Hematopoietic multipotent progenitor cell treated with erythropoietin and hydrocortisone succinate and interleukin-3 and kit ligand, for 4 days (in vitro differentiated cells): ENCODE measurements around the gene HDAC4.

Experiments
- DNase-seq: peaks from one replicate; pipeline ENCODE4 v3.0.0-alpha.2; 2015

The HDAC4 gene

DNA sequence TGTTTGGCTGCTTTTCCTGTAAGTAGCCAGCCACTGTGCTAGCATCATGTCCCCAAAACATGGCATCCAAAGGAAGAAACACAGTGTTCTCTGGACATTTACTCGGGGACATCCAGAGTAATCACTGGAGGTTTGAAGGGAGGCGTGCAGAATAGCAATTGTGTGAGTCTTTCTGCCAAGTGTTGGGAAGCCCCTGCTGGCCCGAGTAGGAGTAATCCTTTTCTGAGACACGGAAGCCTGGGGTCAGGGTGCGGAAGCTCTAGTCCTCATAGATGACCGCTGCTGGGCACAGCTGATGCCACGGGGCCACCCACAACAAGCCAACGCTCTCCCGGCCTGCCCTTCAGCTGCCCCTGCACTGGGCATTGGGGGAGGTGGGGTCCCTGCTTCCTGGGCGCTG lies 24.8 kb upstream of the HDAC4 start:
- DNase-seq: no peak

DNA sequence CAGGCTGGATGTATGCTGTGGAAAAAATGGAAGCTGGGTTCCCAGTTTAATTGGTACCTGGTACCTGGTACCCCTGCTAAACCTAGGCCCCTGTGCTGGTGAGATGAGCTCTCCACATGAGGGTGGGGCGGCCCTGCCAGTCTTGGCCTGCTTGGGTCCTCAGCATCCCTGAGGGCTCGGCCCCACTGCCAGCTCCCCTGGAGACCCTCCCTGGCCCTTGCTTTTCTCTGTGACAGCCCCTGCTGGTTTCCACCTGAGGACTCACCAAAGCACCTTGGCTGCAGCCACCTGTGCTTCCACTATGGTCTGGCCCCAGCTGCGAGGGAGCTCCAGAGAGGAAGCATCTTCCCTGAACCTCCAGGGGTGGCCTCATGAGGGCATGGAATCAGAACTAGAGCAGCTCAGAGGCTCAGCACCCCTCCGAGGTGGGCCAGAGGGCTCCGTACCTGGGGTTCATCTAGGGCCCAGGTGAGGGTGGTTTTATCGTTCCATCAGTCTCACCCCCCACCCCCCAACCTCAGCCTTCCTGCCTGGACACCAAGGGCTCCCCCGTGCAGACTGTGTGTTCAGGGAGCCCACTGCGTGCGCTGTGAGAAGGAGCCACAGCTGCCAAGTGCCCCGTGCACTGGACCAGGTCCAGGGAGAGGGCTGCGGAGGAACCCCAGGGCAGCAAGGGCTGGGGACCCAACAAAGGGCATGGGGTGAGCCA lies 23.7 kb upstream of the HDAC4 start:
- DNase-seq: no peak

DNA sequence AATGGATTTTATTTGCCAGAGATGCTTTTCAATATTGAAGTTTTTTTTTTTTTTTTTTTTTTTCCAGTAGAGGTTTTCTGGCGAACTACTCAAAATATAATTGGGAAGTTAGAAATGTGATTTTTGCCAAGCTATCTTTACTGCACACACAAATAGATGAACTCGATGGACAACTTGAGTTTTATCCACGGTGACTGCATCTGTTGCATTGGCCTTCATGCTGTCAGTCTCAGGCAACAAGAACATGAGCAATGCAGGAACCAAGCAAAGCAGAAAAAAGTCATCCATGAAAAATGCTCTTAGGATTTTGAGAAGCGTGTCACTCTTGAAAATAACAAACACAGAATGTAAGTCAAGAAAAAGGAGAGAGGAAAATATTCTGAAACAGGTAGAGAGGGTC lies 22.7 kb upstream of the HDAC4 start:
- DNase-seq: no peak

DNA sequence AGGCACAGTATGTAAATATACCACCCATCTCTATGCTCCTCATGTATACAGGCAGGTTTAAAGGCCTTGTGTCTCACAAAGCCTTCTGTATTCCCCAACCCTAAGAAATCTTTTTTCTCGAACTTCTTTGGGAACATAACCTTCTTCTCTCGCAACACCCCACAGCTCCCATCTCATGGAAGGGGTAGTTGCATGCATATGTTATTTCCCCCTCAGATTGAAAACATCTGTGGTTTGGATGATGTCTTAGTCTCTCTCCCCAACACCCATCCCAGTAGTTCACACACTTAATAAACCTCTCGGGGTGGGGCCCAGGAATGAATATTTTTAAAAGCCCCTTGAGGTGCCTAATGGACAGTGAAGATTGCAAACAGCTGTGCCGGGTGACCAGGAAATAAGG lies 21.0 kb upstream of the HDAC4 start:
- DNase-seq: no peak

DNA sequence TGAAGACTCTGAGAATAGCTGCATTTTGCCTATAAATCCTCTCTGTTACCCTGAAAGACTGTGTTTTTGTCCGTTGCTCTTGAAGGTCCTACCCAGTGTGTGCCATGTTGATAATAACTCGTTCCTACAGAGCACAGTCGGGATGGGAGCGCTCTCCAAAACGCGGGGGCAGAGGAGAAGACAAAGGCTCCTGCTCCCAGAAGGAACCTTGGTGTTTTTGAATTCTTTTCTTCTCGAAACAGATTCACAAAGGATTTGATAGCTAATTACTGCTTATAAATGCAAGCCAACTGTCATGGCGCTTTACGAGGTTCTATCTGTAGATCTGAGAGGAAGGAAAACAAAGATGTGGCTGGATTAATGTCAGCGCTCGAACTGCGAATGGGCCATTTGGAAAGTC lies 19.3 kb upstream of the HDAC4 start:
- no peak for DNase-seq

DNA sequence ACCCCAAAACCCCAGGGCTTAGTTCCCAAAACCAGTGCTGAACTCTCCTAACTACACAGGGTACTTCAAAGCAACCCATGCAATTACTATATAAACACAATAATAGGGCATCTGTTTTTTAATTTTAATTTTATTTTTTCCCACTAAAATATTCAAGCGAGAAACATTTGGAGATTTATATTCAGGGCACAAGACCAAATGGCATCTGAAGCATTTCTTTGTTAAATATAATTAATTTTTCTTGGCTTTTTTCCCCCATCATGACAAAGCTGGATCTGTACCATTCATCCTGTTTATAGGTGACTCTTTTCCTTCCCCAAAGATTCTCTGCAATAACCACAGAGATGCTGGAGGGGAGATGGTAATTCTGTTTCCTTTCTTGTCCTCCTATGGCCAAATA lies 18.1 kb upstream of the HDAC4 start:
- DNase-seq: no peak

DNA sequence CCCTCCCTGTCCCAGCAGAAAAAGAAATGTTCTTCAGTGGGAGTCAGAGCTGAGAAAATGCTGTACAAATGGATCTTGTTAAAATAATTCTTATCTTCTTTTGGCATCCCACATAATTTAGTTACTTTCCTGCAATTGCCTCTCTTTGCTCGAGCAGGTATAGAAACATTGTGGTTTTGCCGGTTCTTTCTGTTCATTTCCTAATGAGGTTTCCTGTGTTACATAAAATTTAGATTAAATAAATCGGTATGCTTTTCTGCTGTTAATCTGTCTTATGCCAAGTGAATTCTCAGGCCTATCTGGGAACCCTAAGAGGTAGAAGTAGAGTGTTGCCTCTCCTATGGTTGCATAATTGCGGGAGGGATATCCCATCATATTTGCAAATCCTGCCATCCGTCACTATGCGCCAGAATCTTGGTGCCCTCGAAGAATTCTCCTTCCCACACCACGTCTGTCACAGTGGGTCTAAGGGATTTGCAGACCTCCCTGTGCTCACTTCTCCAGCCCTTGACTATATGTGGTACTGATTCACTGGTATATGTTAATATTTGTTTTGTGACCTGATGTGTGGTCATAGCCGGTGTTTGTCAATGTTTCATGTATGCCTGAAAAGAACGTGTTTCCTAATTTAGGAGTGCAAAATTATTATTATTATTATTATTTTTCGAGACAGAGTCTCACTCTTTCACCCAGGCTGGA lies 12.2 kb upstream of the HDAC4 start:
- no peak for DNase-seq

DNA sequence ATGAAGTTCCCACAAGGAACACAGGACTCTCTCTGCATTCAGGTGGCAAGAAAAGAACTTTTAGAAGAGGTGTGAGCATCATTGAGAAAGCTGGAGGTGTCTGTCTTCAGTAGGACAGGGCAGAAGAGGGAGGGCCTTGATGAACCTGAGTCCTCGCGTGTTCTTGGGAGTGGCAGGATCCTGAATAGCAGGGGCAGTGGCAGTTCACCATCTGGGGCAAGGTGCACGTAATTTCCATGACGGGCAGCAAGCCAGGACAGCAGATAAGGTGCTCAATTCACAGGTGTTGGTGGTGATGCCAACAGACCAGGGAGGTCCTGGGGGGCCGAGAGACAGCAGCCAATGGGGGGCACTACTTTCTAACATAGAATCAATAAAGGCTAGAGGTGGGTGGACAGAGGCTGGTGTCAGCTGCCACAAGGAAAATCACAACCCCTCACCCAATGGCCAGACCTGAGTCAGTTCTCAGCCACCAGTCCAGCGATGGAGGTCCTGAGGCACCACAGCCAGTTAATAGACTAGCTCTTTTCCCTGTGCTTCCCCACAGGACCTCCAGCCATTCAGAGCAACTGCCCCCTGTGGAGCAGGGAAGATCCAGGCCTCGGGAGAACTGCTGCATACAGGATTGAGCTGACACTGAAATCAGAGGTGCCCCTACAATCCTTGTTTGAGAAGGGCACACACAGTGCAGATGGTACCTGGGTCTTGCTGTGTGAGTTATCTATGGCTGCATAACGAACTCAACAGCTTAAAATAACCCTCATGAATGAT lies 10.9 kb upstream of the HDAC4 start:
- no peak for DNase-seq

DNA sequence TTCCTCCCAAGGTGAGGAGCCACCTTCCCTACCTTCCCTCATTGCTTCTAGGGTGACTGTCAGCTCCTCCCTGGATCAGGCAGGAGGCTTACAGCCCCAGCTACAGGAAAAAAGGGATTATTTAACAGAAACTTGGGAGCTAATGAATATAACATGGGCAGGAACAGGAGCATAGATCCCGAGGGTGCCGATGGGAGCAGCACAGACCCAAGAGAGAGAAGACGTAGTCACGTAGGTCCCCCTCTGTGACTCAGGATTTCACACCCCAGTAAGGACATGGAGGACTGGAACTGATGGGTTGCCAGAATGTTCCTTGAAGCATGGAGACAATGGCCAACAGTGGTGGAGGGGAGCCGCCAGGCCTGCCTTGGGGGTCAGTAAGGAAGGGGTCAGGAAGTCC lies 10.3 kb upstream of the HDAC4 start:
- no peak for DNase-seq

DNA sequence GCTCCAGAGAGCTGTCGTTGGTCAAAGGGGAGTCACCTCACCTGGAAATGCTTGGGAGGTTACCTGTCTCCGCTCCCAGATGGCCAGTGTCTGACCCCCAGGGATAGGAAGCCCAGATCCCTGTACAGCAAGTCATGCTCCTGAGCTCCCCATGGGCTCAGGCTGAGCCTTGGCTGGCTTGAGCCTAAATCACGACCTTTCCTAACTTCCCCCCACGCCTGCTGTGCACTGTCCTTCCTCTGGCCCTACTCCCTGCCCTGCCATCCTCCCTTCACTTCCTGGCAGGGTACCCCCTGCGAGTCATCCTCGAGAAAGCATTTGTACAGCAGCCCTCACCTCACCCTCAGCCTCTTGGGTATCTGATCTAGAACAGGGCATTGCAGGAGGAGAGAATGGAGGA lies 9.2 kb upstream of the HDAC4 start:
- no peak for DNase-seq

DNA sequence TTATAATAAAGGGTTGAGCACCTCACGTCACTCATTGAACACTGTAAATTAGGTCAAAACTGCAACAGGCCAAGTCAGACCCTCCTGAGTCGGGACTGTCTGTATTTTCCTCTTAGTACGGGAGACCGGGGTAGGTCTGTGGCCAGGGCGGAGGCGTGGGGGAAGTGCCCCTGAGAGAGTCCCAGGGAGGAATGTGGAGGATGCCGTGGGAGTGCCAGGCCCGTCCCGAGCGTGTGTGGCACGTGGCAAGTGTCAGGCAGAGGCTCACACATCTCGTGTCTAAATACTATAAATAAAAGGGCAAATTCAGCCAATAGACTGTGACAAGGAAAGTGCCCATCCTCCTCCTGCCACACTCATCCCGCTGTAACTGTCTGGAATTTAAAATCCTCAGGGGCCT lies 6.3 kb upstream of the HDAC4 start:
- DNase-seq: no peak

DNA sequence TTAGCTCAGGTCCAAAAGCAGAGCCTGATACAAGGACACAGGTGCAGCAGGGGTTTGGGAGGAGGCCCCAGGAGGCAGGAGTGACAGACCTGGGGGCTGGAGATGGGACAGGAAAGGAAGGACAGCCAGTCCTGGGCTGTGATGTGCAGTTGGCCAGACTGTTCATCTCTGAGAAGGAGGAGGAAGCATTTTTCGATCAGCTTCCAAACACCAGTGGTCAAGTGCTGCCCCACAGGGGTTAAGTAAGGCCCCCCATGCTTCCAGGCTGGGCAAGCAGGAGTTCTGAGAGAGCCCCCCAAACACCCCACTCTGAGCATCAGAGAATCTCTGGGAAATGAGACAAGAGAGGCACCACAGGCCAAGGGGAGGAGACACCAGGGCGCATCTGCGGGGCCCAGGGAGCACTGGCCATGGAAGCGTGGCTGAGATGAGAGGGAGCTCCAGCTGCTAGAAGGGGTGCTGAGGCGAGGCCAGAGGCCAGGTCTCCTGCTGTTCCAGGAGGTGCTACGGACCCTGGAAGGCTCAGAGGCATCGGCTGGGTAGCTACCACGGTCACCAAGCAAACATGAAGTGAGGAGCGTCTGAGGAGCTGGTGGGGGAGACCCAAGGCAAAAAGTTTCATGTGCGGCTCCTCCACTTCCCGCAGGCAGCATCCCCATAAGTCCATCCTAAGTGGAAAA lies 5.6 kb upstream of the HDAC4 start:
- DNase-seq: no peak

DNA sequence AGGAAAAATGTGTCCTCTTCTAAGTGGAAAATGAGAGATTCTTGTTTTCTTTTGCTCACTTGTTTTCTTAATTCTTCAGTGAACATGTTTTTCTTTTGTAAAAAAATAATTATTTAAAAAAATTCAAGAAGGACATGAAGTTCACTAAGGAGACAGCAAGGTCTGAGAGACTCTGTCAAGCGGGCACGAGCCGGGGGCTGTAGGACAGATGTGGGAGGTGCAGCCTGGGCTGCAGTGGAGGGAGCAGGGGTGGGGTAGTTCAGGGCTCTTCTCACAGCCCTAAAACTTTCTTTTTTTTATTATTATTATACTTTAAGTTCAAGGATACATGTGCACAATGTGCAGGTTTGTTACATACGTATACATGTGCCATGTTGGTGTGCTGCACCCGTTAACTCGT lies 4.3 kb upstream of the HDAC4 start:
- DNase-seq: no peak

DNA sequence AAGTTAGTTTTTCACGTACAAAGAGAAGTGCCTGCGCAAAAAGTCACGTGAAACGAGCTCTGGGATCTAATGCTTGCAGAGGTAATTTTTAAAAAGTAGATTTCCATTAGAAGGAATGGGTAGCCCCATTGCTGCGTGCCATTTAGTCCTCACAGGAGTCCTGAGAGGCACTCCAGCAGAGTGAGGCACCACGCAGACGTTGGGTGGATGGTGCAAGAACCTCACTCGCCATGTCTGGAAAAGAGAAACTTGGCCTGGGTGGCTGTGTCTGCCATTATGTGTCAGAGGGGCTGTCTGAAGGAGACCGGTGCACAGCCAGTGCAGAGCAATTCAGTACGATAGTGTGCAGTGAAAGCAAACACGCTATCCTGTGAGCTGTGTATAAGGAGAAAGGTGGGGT lies 1.8 kb upstream of the HDAC4 start:
- no peak for DNase-seq

DNA sequence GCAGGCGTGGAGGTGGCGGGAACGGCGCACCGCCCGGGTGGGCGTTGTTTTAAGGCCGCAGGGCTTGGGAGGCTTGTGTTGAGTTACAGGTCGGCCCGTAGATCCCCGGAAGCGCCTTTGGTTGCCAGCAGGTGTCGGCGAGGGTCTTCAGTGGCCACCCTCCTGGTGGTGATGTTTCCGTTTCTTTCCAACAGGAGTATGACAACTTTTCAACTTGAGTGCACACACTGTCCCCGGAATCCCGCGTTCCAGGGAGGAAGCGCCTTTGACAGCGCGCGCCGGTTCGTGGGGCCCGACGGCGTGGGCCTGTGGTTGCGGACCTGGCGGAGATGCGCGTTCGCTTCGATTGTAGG lies 1.0 kb upstream of the HDAC4 start:
- no peak for DNase-seq

DNA sequence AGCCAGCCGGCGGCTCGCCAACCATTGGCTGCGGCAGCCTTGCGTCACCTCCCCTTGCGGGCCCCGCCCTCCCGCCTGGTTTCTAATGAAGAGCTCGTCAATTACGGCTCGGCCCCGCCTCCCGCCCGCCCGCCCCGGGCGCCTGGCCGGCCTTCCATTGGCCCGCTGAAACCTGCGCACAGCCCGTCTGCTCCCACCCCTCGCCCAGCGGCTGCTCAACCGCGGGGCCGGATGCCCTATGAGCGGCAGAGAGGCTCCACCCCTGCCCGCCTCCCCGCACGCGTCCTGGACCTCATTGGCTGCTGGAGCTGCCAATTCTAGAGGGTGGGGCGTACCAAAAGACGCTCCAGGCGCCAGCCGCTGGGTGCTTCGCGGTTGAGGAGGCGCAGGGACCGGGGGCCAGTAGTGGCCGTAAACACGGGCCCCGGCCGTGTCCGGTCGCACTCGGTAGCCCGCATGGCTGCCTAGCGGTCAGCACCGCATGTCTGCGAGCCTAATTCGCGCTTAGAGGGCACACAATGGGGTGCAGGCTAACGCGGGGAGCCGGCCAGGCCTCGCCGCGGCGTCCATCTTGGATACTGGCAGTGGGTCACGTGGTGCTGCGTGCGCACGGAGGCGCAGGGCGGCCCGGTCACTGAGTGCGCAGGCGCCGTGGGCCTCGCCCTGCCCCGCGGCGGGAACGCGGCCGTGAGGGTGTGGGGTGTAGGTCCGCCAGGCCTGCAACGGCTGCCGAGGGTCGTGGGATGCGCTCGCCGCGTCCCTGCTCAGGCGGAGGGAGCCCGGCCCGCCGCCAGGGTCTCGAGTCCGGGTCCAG lies 454 bp upstream of the HDAC4 start:
- DNase-seq: peak; percentile 99

DNA sequence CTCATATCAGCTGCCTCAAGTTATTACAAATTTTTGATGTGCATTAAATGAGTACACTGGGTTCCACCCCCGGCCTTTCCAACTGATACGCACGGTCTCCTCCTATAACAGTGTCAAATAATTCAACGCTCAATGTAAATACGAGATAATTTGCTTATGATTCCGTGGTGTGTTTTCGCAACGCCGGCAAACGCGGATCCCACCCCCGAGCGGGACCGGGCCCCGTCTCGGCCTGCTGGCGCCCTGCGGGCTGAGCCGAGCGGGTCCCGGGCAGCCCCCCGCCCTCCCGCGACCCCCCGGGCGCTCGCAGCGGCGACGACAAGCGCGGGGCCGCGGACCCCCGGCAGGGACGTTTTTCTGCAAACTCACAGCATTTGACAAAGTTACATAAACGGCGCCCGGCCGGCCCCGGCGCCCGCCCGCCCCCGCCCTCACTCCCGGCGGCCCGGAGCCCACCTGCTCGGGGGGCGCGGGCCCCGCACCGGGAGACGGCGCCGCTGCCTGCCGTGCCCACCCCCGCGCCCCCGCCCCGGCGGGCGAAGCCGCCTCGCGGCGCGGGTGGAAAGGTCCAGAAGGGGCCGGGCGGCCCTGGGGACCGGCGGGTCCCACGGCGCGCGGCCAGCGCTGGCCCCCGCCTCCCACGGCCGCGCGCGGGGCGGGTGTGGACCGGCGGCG lies 762 bp downstream of the HDAC4 start:
- DNase-seq: peak; percentile 68

DNA sequence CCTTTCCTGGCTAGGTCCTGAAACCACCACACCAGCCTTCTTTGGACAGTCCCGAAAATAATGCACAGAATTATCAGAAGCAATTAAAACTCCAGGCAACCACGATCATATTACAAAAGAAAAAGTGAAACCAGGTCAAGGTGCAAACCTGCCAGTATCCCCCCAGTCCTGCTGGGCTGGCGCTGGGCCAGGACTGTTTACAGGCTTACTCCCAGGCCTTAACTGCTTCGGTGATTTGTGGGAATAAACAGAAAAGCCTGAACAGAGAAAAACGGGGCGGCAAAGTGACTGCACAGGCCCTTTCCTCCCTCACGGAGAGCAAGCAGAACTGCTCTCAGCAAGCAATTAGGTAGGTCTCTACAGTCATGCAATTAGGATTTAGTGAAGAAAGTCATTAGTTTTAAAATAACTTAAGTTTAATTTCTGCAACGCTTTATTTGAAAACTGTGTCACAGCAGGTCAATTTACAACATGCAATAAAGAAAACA lies 1.3 kb downstream of the HDAC4 start:
- peak; percentile 58 for DNase-seq

DNA sequence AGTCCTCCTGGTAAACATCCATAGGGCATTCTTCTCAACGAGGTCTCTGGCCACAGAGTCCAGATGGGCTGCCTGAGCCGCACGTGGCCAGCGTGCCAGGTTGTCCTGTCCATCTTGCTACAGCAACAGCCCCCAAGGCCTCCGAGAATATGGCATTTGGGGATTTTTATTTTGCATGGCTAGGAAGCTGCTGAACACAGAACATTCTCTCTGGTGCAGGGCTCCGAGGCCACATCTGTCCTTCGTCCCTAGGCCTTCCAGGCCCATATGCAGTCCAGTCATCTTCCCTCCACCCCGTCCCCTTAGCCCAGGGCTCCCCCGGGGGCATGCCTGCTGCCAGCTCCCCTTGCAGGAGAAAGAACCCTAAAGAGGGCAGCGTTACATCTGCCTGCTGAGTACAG lies 2.3 kb downstream of the HDAC4 start:
- DNase-seq: peak; percentile 34

DNA sequence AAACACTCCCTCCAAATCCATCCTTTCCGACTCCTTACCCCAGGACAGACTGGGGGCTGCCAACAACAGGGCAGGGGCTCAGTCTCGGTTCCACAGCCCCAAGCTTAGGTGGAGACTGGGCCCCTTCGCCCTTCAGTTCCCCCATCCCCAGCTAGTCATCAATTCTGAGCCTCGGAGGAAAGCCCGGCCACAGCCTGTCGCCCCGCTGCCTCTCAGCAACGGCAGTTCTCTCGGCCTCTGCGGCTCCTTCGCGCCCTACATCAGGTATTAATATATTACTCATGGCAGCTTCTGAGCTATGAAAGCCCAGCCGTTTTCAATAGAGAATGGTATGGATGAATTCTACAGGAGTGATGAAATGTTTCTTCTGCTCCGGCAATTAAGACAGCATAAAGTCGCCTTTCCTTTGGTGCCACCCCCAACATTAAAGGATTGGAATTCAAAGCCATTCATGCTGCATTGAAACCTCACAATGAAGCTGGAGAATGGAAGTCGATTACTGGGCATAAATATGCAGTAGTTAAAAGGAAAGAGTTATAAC lies 2.8 kb downstream of the HDAC4 start:
- no peak for DNase-seq

DNA sequence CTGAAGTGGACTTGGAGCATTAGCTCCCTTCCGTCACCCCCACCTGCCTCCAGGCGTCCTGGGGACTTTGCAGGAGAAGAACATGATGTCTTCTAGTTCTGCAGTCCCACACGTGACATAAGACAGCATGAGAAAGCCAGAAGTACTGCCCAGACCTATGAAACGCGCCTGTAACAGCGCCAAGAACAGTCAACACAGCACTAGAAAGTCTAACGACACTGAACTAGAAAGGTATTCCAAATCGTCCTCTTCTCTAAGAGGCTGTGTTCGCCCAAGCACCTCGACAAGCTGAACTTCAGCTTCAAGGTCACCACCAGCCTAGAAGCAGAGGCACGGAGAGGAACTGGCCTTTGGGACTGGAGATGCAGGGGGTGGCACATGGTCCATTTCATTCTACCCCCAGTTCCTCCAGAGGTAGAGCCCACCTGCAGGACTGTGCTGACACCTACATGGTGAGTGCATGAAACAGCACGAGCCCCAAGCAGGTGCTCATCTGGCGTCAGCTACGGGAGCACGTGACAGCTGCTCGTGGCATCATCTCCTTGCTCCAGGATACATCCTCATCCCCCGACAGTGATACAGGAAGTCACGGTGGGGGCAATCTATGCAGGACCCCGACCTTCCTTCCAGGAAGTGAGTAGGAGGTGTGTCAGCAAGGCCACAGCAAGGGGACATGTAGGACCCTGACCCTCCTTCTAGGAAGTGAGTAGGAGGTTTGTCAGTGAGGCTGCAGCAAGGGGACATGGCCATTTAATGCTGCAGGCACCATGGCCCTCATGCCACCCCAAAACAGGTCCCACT lies 3.7 kb downstream of the HDAC4 start:
- no peak for DNase-seq
